SH-SY5Y (cell line): ENCODE results near the gene ARID3B.

Experiments
- GATA2 ChIP-seq: IDR thresholded peaks from 2 replicates; pipeline ENCODE4 v1.6.1; 2011; ENCODE audit warnings: mild to moderate bottlenecking, low read depth, low read length
- GATA3 ChIP-seq: IDR thresholded peaks from 2 replicates; pipeline ENCODE4 v1.6.1; 2011; ENCODE audit warnings: low read depth, mild to moderate bottlenecking, low read length, moderate library complexity

DNA sequence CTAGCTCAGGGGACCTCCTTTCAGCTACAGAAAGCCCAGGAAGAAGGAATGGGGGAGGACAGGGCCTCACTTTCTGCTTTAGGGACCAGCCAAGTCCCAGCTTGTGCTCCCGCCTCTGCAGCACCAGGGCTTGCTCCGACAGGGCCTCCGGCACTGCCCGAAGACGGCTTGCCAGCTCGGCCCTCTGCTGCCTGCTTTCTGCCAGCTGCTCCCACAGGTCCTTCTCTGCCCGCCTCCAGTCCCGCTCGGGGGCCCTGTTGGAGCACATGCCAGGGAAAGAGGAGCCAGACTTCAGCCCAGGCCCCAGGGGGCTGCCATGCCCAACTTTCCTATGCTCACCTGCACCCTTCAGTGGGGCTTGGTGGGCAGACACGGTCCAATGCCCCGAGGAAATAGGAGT is 70.3 kb downstream of the ARID3B start:
- no peak for TF ChIP-seq GATA2
- no peak for TF ChIP-seq GATA3
